Nephron (organoid): ENCODE data around the gene TPPP3.
"Not testable (repeated sequence)": the region's sequence is repeated elsewhere in the genome, so short reads cannot be mapped to it uniquely, and the experiment has no call there.

Source experiments
- H3K27ac Mint-ChIP-seq, 3 experiments: 2 replicates each; pipeline ENCODE4 v1.8.0; 2020; ENCODE audit warnings: mixed read lengths in 3 of 3, mild to moderate bottlenecking in 2 of 3, moderate library complexity in 1 of 3
- H3K27me3 Mint-ChIP-seq: 2 replicates; pipeline ENCODE4 v1.8.0; 2021; ENCODE audit warnings: low read depth, mild to moderate bottlenecking, moderate library complexity, mixed read lengths
- H3K36me3 Mint-ChIP-seq: 2 replicates; pipeline ENCODE4 v1.8.0; 2020; ENCODE audit warnings: low read depth, mixed read lengths
- H3K4me1 Mint-ChIP-seq: 2 replicates; pipeline ENCODE4 v1.8.0; 2020; ENCODE audit warnings: mixed read lengths
- H3K4me3 Mint-ChIP-seq, 3 experiments: 2 replicates each; pipeline ENCODE4 v1.8.0; 2020; ENCODE audit warnings: mild to moderate bottlenecking in 3 of 3, mixed read lengths in 3 of 3, moderate library complexity in 2 of 3
- H3K9me3 Mint-ChIP-seq: 2 replicates; pipeline ENCODE4 v1.8.0; 2020; ENCODE audit warnings: mixed read lengths
- CTCF ChIP-seq, 3 experiments: fragments of 200-600 bp; sonication (generic); IDR thresholded peaks; one replicate each; pipeline ENCODE4 v1.5.0; 2021; ENCODE audit warnings: antibody characterized with exemption in 3 of 3; ENCODE audit not compliant: unreplicated experiment in 3 of 3

Gene TPPP3

DNA sequence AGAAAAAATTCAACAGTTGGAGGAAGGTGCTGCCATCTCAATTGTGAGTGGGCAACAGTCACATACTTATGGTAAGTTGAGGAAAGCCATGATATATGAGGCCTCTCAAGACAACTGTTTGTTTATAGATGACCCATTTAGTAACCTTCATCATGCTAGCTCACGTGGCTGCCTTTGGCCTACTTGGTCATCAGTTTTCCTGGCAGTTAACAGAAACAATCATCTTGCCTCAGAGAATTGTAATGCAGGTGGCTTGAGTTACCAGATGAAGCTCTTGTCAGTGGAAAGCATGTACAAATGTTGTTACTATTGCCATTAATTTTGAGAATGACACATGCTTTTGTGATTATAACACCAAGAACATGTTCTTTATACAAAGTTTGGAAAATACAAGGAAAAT lies 14.7 kb downstream of the TPPP3 start:
- no peaks in the 10 kb centered on the region for H3K4me1 Mint-ChIP-seq
- H3K36me3 Mint-ChIP-seq, result no peaks in the 10 kb centered on the region
- TF ChIP-seq CTCF (IDR thresholded peaks at IDR 0.05; ENCODE audit: unreplicated experiment in 3 of 3), result no peak
- peak overlapping the region in 1 of 3 experiments; percentile 44 for H3K27ac Mint-ChIP-seq
- H3K9me3 Mint-ChIP-seq, result no peaks in the 10 kb centered on the region
- H3K4me3 Mint-ChIP-seq, result no peak overlapping the region
- peaks cover 3% of the 10 kb centered on the region for H3K27me3 Mint-ChIP-seq

DNA sequence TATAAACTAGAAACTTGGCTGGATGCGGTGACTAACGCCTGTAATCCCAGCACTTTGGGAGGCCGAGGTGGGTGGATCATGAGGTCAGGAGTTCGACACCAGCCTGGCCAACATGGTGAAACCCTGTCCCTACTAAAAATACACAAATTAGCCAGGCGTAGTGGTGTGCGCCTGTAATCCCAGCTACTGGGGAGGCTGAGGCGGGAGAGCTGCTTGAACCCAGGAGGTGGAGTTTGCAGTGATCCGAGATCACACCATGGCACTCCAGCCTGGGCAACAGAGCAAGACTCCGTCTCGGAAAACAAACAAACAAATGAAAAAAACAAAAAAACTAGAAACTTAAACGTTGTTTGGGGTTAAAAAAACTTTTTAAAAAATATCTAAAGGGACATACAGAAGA lies 17.3 kb downstream of the TPPP3 start:
- H3K27ac Mint-ChIP-seq, H3K27me3 Mint-ChIP-seq, H3K36me3 Mint-ChIP-seq, H3K4me1 Mint-ChIP-seq, H3K4me3 Mint-ChIP-seq, H3K9me3 Mint-ChIP-seq: not testable (repeated sequence)

DNA sequence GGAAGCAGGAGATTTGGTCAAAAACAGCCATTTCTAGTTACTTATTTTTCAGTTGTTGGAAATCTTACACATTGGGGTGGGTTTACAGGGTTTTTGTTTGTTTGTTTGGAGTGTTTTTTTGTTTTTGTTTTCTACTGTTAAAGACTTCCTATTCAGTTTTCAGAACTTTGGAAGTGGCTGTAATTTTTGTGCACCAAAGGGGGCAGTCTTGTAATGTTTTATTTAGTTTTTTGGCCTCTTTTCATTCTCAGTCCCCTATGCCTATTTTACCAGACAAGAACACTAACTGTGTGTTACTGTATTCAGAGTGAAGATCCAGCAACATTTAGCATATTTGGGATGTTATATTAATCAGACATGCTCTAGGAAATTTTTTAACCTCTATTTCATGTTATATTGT lies 20.6 kb downstream of the TPPP3 start:
- Mint-ChIP-seq H3K4me1 (no peaks in the 10 kb centered on the region), H3K4me3 (no peak overlapping the region), H3K27me3 (peaks cover 7% of the 10 kb centered on the region), H3K36me3 (no peaks in the 10 kb centered on the region), H3K27ac (no peak overlapping the region), H3K9me3 (no peaks in the 10 kb centered on the region)
- peak; percentile 39 to 42 (median 42) for TF ChIP-seq CTCF (IDR thresholded peaks at IDR 0.05; ENCODE audit: unreplicated experiment in 3 of 3)

DNA sequence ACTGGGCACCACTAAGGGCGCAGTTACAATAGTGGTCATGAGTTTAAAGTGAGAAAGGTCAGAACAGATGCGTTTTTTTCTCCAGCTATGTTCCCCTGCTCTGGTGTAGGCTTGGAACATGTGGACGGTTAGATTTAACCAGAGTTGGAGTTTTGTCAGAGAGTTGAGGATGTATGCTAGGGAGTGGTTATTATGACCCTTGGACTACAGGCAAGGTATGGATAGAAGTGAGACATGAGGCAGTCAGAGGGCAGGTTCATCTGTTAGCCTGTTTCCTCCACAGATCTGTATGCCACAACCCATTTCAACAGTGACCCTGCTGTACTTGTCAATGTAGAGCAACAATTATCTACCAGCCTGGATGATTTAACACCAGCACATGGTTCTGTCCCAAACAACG lies 22.6 kb downstream of the TPPP3 start:
- Mint-ChIP-seq H3K9me3 (no peaks in the 10 kb centered on the region), H3K4me3 (no peak overlapping the region), H3K27me3 (peaks cover 4% of the 10 kb centered on the region), H3K4me1 (no peaks in the 10 kb centered on the region), H3K36me3 (no peaks in the 10 kb centered on the region), H3K27ac (no peak overlapping the region)
- no peak for TF ChIP-seq CTCF (IDR thresholded peaks at IDR 0.05; ENCODE audit: unreplicated experiment in 3 of 3)

- peak overlapping the region in 2 of 3 experiments; percentile 9 to 72 for H3K27ac Mint-ChIP-seq
- H3K4me1 Mint-ChIP-seq, result no peaks in the 10 kb centered on the region
- peaks cover 4% of the 10 kb centered on the region for H3K27me3 Mint-ChIP-seq
- H3K9me3 Mint-ChIP-seq, result no peaks in the 10 kb centered on the region
- H3K36me3 Mint-ChIP-seq, result no peaks in the 10 kb centered on the region
- TF ChIP-seq CTCF (IDR thresholded peaks at IDR 0.05; ENCODE audit: unreplicated experiment in 3 of 3), result no peak
- no peak overlapping the region for H3K4me3 Mint-ChIP-seq
Measured at GRCh38 chr16:67364600-67365235, 28.6 kb downstream of the TPPP3 start.

DNA sequence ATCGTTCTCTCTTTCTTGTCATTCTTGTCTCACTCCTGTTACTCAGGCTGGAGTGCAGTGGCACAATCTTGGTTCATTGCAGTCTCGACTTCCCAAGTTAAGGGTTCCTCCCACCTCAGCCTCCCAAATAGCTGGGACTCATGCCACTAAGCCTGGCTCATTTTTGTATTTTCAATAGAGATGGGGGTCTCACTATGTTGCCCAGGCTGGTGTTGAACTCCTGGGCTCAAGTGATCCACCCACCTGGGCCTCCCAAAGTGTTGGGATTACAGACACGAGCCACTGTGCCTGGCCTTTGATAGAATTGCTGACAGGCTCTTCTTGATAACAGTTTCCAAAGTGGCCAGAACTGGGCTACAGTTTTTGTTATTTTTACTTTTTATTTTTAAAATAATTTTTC lies 32.3 kb downstream of the TPPP3 start:
- Mint-ChIP-seq H3K36me3 (no peaks in the 10 kb centered on the region), H3K27me3 (peaks cover 4% of the 10 kb centered on the region), H3K27ac (peak overlapping the region in 2 of 3 experiments; percentile 66), H3K4me1 (peaks cover 7% of the 10 kb centered on the region), H3K9me3 (no peaks in the 10 kb centered on the region), H3K4me3 (no peak overlapping the region)
- no peak for TF ChIP-seq CTCF (IDR thresholded peaks at IDR 0.05; ENCODE audit: unreplicated experiment in 3 of 3)

- not testable (repeated sequence) for H3K4me1 Mint-ChIP-seq, H3K9me3 Mint-ChIP-seq, H3K36me3 Mint-ChIP-seq, H3K4me3 Mint-ChIP-seq, H3K27me3 Mint-ChIP-seq
- peak overlapping the region in 2 of 3 experiments; percentile 66 for H3K27ac Mint-ChIP-seq
Measured at GRCh38 chr16:67359540-67360269, 33.6 kb downstream of the TPPP3 start.
